Fibroblast of lung (primary cell): Measurements from ENCODE around the gene CARD19. TPM values are rescaled to one million over a fixed set of nuclear protein-coding genes. Genes with fewer than 3 reads are reported as not detected.
A peak's percentile ranks its signal among the peaks of the same experiment; 100 is the strongest.

Experiments
- DNase-seq, 2 donors: peaks; one replicate each; pipeline versions ENCODE4 v3.0.0 to v3.0.0-alpha.2; 2010; ENCODE audit warnings: low read depth in 2 of 2
- H2AFZ ChIP-seq: 2 replicates; pipeline ENCODE4 v1.5.1; 2012; ENCODE audit warnings: low read length, control low read depth, inconsistent platforms
- H3K27ac ChIP-seq: 2 replicates; pipeline ENCODE4 v1.5.1; 2011; ENCODE audit warnings: low read length, control low read depth; ENCODE audit not compliant: insufficient read depth
- H3K27me3 ChIP-seq: 2 replicates; pipeline ENCODE4 v1.5.1; 2011; ENCODE audit warnings: mild to moderate bottlenecking, low read length; ENCODE audit not compliant: control insufficient read depth, insufficient read depth
- H3K36me3 ChIP-seq: 2 replicates; pipeline ENCODE4 v1.5.1; 2011; ENCODE audit warnings: low read length; ENCODE audit not compliant: control insufficient read depth, insufficient read depth
- H3K4me1 ChIP-seq: 2 replicates; pipeline ENCODE4 v1.5.1; 2011; ENCODE audit warnings: low read length; ENCODE audit not compliant: control insufficient read depth, insufficient read depth; ENCODE audit errors: extremely low read depth
- H3K4me2 ChIP-seq: 2 replicates; pipeline ENCODE4 v1.5.1; 2011; ENCODE audit warnings: low read length, control low read depth; ENCODE audit not compliant: insufficient read depth; ENCODE audit errors: extremely low read depth
- H3K4me3 ChIP-seq, 4 experiments: fragments of 200-600 bp in 1 of 4; sonication (generic) in 1 of 4; replicated peaks in 1 of 4; 2 replicates each; pipeline ENCODE4 v1.5.1; 2011 to 2016; ENCODE audit warnings: low read length in 4 of 4, low read depth in 3 of 4, mild to moderate bottlenecking in 3 of 4, control low read depth in 2 of 4, inconsistent platforms in 1 of 4, mixed read lengths in 1 of 4; ENCODE audit not compliant: insufficient read depth in 1 of 4; ENCODE audit errors: control extremely low read depth in 1 of 4
- H3K79me2 ChIP-seq: 2 replicates; pipeline ENCODE4 v1.5.1; 2012; ENCODE audit warnings: mild to moderate bottlenecking, low read length, inconsistent platforms; ENCODE audit not compliant: control insufficient read depth, insufficient read depth
- H3K9ac ChIP-seq: 2 replicates; pipeline ENCODE4 v1.5.1; 2011; ENCODE audit warnings: mild to moderate bottlenecking, low read length, control low read depth; ENCODE audit not compliant: insufficient read depth
- H3K9me3 ChIP-seq: 2 replicates; pipeline ENCODE4 v1.5.1; 2012; ENCODE audit warnings: low read depth, low read length; ENCODE audit not compliant: control insufficient read depth, insufficient read depth
- H4K20me1 ChIP-seq: 2 replicates; pipeline ENCODE4 v1.5.1; 2011; ENCODE audit warnings: low read length; ENCODE audit not compliant: control insufficient read depth, insufficient read depth; ENCODE audit errors: extremely low read depth
- EZH2 ChIP-seq: IDR thresholded peaks from 2 replicates; pipeline ENCODE4 v1.5.1; 2012; ENCODE audit warnings: low read length, control low read depth, mild to moderate bottlenecking; ENCODE audit errors: missing control alignments
- polyA plus RNA-seq, 2 donors: library from polyadenylated mRNA; depleted of rRNA in 1 of 2; stranded (reverse) in 1 of 2; unstranded in 1 of 2; fragments of >200 nt; gene quantifications; 2 replicates each; pipeline ENCODE4 v1.2.1, GENCODE V29; 2011 to 2012; ENCODE audit warnings: missing spikeins in 1 of 2
- total RNA-seq: library from RNA; depleted of rRNA; stranded (reverse); fragments of >200 nt; gene quantifications from 2 replicates; pipeline ENCODE4 v1.2.1, GENCODE V29; 2014
- TF ChIP-seq, protein P1 (sequence below), 2 donors: IDR thresholded peaks in 1 of 2; conservative IDR thresholded peaks in 1 of 2; 1 replicate in 1 of 2; 2 replicates in 1 of 2; pipeline ENCODE4 v1.5.1; 2011 to 2012; ENCODE audit warnings: low read length in 2 of 2, control low read depth in 1 of 2, inconsistent platforms in 1 of 2, low read depth in 1 of 2, mild to moderate bottlenecking in 1 of 2

CARD19 gene
- total and polyA plus RNA-seq, 2 donors (not counting 1 experiment from before 2014, with no cell fraction given), result 30.2 to 91.0 TPM

DNA sequence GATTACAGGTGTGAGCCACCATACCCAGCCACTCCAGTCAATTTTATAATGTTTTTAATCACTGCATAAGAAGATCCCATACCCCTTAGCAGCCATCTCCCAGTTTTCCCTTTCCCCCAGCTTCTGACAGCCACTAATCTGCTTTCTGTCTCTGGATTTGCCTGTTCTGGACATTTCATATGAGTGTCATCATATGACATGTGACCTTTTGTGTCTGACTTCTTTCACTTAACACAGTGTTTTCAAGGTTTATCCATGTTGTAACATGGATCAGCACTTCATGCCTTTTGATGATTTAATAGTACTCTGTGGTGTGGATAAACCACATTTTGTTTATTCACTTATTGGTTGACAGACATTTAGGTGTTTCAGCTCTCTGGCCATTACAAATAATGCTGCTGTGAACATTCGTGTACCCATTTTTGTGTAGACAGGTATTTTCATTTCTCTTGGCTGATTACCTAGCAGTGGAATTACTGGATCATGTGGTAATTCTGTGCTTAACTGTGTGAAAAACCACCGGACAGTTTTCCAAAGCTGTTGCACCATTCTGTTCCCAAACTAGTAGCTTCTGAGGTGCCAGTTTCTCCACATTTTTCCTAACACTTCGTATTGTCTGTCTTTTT lies 28.9 kb upstream of the CARD19 start:
- Histone ChIP-seq H3K9ac (no peak overlapping the region), H3K4me2 (no peak overlapping the region), H3K9me3 (no peaks in the 10 kb centered on the region), H3K27me3 (no peaks in the 10 kb centered on the region), H3K27ac (no peak overlapping the region), H3K79me2 (no peaks in the 10 kb centered on the region), H3K4me1 (no peaks in the 10 kb centered on the region), H4K20me1 (no peaks in the 10 kb centered on the region), H3K36me3 (no peaks in the 10 kb centered on the region), H2AFZ (no peak overlapping the region), H3K4me3 (no peak overlapping the region)
- peak in 1 of 2 donors; percentile 28 for DNase-seq
- TF ChIP-seq, protein P1, sequence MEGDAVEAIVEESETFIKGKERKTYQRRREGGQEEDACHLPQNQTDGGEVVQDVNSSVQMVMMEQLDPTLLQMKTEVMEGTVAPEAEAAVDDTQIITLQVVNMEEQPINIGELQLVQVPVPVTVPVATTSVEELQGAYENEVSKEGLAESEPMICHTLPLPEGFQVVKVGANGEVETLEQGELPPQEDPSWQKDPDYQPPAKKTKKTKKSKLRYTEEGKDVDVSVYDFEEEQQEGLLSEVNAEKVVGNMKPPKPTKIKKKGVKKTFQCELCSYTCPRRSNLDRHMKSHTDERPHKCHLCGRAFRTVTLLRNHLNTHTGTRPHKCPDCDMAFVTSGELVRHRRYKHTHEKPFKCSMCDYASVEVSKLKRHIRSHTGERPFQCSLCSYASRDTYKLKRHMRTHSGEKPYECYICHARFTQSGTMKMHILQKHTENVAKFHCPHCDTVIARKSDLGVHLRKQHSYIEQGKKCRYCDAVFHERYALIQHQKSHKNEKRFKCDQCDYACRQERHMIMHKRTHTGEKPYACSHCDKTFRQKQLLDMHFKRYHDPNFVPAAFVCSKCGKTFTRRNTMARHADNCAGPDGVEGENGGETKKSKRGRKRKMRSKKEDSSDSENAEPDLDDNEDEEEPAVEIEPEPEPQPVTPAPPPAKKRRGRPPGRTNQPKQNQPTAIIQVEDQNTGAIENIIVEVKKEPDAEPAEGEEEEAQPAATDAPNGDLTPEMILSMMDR (conservative IDR thresholded peaks at IDR 0.05 in 1 of 2, IDR thresholded peaks at IDR 0.05 in 1 of 2; ENCODE audit: low read depth in 1 of 2, low read length in 2 of 2), result no peak
- no peak for TF ChIP-seq EZH2

DNA sequence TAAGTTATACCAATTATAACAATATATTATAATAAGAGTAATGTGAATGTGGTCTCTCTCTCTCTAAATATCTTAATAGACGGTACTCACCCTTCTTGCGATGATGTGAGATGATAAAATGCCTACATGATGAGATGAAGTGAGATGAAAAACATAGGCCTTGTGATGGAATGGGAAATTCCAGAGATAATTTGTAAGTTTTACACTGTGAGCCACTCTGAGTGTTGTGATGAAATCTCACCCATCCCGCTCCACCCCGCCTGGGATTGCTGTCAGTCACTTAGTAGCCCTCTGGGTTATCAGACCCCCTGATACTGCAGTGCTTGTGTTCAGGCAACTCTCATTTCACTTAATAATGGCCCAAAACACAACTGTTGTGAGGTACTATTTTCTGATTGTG lies 27.1 kb upstream of the CARD19 start:
- TF ChIP-seq EZH2, result no peak
- TF ChIP-seq, protein P1 (conservative IDR thresholded peaks at IDR 0.05 in 1 of 2, IDR thresholded peaks at IDR 0.05 in 1 of 2; ENCODE audit: low read depth in 1 of 2, low read length in 2 of 2), result no peak
- H2AFZ ChIP-seq, result no peak overlapping the region
- H4K20me1 ChIP-seq, result no peaks in the 10 kb centered on the region
- peaks cover 3% of the 10 kb centered on the region for H3K4me1 ChIP-seq
- DNase-seq, result no peak
- no peaks in the 10 kb centered on the region for H3K9me3 ChIP-seq
- no peak overlapping the region for H3K4me2 ChIP-seq
- H3K27ac ChIP-seq, result no peak overlapping the region
- H3K27me3 ChIP-seq, result no peaks in the 10 kb centered on the region
- no peak overlapping the region for H3K9ac ChIP-seq
- no peaks in the 10 kb centered on the region for H3K36me3 ChIP-seq
- H3K79me2 ChIP-seq, result no peaks in the 10 kb centered on the region
- no peak overlapping the region for H3K4me3 ChIP-seq

DNA sequence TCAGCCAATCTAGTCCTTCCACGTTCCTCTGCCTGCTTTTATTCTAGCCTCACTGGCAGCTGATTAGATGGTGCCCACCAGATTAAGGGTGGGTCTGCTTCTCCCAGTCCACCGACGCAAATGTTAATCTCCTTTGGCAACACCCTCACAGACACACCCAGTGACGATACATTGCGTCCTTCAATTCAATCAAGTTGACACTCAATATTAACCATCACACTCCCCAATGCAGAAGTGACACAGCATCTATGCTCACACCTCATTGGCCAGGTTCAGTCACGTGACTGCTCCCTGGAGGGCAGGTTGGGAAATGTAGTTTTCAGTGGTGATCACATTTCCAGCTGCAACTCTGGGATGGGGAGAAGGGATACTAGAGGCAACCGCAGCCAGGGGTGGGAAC lies 24.6 kb upstream of the CARD19 start:
- Histone ChIP-seq H3K9ac (no peak overlapping the region), H4K20me1 (no peaks in the 10 kb centered on the region), H3K4me1 (peaks cover 3% of the 10 kb centered on the region), H3K27ac (no peak overlapping the region), H3K79me2 (no peaks in the 10 kb centered on the region), H3K9me3 (no peaks in the 10 kb centered on the region), H3K4me2 (no peak overlapping the region), H2AFZ (no peak overlapping the region), H3K36me3 (no peaks in the 10 kb centered on the region), H3K27me3 (no peaks in the 10 kb centered on the region), H3K4me3 (no peak overlapping the region)
- TF ChIP-seq, protein P1 (conservative IDR thresholded peaks at IDR 0.05 in 1 of 2, IDR thresholded peaks at IDR 0.05 in 1 of 2; ENCODE audit: low read depth in 1 of 2, low read length in 2 of 2), result no peak
- TF ChIP-seq EZH2, result no peak
- DNase-seq, result peak; percentile 25 to 55
